Superior temporal gyrus (tissue), 1 donor: ENCODE data around the gene PROKR1.
"Not testable (repeated sequence)": the region's sequence is repeated elsewhere in the genome, so short reads cannot be mapped to it uniquely, and the experiment has no call there.

Experiments used
- DNase-seq: peaks from one replicate; pipeline ENCODE4 v3.0.0-alpha.2; 2016; ENCODE audit errors: extremely low spot score

Gene PROKR1

GRCh38 chr2:68658266-68658665, 14.9 kb downstream of the PROKR1 start:
- no peak for DNase-seq

- no peak for DNase-seq
Measured at GRCh38 chr2:68659081-68659480, 15.7 kb downstream of the PROKR1 start.

- no peak for DNase-seq
Measured at GRCh38 chr2:68660658-68661057, 17.3 kb downstream of the PROKR1 start.

- no peak for DNase-seq
Measured at GRCh38 chr2:68662466-68662865, 19.1 kb downstream of the PROKR1 start.

GRCh38 chr2:68663371-68664156, 20.2 kb downstream of the PROKR1 start:
- DNase-seq: no peak

GRCh38 chr2:68667371-68667770, 24.0 kb downstream of the PROKR1 start:
- DNase-seq: no peak

GRCh38 chr2:68669651-68670050, 26.3 kb downstream of the PROKR1 start:
- DNase-seq: no peak

GRCh38 chr2:68671961-68672360, 28.6 kb downstream of the PROKR1 start:
- DNase-seq: no peak

- no peak for DNase-seq
Measured at GRCh38 chr2:68673631-68674030, 30.3 kb downstream of the PROKR1 start.

GRCh38 chr2:68675470-68675869, 32.1 kb downstream of the PROKR1 start:
- DNase-seq: no peak

- not testable (repeated sequence) for DNase-seq
Measured at GRCh38 chr2:68677837-68678236, 34.5 kb downstream of the PROKR1 start.

GRCh38 chr2:68679166-68679916, 36.0 kb downstream of the PROKR1 start:
- not testable (repeated sequence) for DNase-seq

- DNase-seq: not testable (repeated sequence)
Measured at GRCh38 chr2:68679917-68680267, 36.5 kb downstream of the PROKR1 start.

- DNase-seq: no peak
Measured at GRCh38 chr2:68684197-68684596, 40.8 kb downstream of the PROKR1 start.

- no peak for DNase-seq
Measured at GRCh38 chr2:68686178-68686577, 42.8 kb downstream of the PROKR1 start.

- no peak for DNase-seq
Measured at GRCh38 chr2:68687018-68687417, 43.6 kb downstream of the PROKR1 start.

- peak; percentile 21 for DNase-seq
Measured at GRCh38 chr2:68689553-68690537, 46.5 kb downstream of the PROKR1 start.

- no peak for DNase-seq
Measured at GRCh38 chr2:68690851-68691250, 47.5 kb downstream of the PROKR1 start.

- no peak for DNase-seq
Measured at GRCh38 chr2:68692511-68692910, 49.1 kb downstream of the PROKR1 start.

GRCh38 chr2:68693951-68694350, 50.6 kb downstream of the PROKR1 start:
- no peak for DNase-seq

GRCh38 chr2:68695971-68696370, 52.6 kb downstream of the PROKR1 start:
- DNase-seq: no peak

GRCh38 chr2:68696554-68696953, 53.2 kb downstream of the PROKR1 start:
- DNase-seq: no peak
